Fibroblast of the aortic adventitia (primary cell): ENCODE data around the gene SPINK9. TPM values are rescaled to one million over a fixed set of nuclear protein-coding genes. Genes with fewer than 3 reads are reported as not detected.

Experiments
- DNase-seq: peaks from one replicate; pipeline ENCODE4 v3.0.0-alpha.2; 2010; ENCODE audit warnings: low read depth
- H3K4me3 ChIP-seq: 2 replicates; pipeline ENCODE4 v1.5.1; 2011; ENCODE audit warnings: low read depth, mild to moderate bottlenecking, control low read depth, low read length, moderate library complexity
- total RNA-seq: library from RNA; depleted of rRNA; stranded (reverse); fragments of >200 nt; gene quantifications from 2 replicates; pipeline ENCODE4 v1.2.3, GENCODE V29; 2012; ENCODE audit warnings: low replicate concordance
- TF ChIP-seq, protein P1 (sequence below): IDR thresholded peaks from 2 replicates; pipeline ENCODE4 v1.5.1; 2011; ENCODE audit warnings: mild to moderate bottlenecking, low read length, control low read depth, inconsistent platforms; ENCODE audit not compliant: insufficient read depth

SPINK9 gene
- total RNA-seq, 1 donor: not detected

DNA sequence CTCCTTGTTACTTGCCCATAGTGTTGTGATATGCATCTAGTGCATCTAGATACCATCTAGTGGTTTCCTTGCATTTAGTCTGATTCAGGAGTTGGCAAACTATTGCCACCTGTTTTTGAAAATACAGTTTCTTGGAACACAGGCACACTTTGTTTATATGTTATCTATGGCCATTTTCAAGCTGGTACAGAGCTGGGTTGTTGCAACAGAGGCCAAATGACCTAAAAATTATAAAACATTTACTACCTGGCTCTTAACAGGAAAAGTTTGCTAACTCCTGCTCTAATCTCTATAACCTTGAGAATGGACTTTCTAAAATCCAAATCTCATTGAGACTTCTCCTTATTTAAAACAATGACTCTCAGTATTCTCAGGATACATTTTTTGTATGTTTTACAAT, 29.0 kb downstream of the SPINK9 start:
- H3K4me3 ChIP-seq: no peak overlapping the region
- no peak for DNase-seq
- TF ChIP-seq, protein P1, sequence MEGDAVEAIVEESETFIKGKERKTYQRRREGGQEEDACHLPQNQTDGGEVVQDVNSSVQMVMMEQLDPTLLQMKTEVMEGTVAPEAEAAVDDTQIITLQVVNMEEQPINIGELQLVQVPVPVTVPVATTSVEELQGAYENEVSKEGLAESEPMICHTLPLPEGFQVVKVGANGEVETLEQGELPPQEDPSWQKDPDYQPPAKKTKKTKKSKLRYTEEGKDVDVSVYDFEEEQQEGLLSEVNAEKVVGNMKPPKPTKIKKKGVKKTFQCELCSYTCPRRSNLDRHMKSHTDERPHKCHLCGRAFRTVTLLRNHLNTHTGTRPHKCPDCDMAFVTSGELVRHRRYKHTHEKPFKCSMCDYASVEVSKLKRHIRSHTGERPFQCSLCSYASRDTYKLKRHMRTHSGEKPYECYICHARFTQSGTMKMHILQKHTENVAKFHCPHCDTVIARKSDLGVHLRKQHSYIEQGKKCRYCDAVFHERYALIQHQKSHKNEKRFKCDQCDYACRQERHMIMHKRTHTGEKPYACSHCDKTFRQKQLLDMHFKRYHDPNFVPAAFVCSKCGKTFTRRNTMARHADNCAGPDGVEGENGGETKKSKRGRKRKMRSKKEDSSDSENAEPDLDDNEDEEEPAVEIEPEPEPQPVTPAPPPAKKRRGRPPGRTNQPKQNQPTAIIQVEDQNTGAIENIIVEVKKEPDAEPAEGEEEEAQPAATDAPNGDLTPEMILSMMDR: no peak

DNA sequence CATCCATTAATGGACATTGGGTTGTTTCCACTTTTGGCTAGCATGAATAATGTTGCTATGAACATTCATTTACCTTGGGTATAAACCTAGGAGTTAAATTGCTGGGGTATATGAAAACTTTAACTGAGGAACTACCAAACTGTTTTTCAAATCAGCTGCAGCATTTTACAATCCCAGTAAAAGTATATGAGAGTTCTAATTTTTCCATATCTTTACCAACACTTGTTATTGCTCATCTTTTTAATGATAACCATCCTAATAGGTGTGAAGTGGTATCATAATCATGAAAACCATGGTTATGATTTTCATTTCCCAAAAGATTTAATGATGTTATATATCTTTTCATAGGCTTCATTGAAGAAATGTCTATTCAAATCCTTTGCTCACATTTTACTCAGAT, 32.9 kb downstream of the SPINK9 start:
- H3K4me3 ChIP-seq: no peak overlapping the region
- DNase-seq: no peak
- TF ChIP-seq, protein P1: no peak

DNA sequence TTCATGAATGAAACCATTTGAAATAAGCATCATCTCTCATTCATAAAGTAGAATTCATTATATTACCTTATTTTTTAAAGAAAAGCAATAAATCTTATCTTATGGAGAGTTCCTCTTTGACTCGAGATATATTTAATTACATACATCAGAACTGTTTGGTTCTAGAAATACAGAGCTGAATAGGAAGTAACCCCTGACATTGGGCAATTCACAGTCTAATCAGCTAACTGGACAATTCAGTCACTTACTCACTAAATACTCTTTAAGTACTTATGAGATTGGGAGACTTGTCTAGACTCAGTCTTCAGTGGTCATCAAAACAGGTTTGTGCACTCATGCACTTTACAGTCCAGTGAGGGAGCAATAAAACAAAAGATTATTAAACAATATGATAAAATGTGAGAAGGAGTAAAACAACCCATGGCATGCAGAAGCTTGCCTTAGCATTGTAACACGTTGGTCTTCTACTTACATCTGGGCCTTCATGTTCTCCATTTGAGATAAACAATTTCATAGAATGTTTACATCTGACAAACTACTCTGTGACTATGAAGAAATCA, 36.9 kb downstream of the SPINK9 start:
- DNase-seq: no peak
- no peak overlapping the region for H3K4me3 ChIP-seq
- TF ChIP-seq, protein P1: no peak

DNA sequence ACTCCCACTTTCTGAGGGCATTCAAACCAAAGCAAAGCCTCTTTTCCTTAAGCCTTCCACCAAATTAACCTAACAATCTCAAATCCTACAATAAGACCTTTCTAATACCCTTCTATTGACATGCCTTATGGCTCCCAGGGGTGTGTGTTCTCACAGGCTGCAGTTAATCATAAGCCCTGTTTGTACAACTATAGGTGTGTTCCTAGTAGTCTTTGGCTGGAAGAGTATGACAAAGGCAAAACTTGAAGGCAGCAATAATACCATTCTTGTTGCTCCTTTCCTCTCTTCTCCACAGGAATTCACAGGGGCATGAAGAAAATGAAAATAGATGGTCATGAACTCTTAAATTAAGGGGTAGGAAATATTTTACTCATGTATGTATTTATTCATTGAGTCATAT, 37.5 kb downstream of the SPINK9 start:
- no peak for DNase-seq
- TF ChIP-seq, protein P1: no peak
- no peak overlapping the region for H3K4me3 ChIP-seq

DNA sequence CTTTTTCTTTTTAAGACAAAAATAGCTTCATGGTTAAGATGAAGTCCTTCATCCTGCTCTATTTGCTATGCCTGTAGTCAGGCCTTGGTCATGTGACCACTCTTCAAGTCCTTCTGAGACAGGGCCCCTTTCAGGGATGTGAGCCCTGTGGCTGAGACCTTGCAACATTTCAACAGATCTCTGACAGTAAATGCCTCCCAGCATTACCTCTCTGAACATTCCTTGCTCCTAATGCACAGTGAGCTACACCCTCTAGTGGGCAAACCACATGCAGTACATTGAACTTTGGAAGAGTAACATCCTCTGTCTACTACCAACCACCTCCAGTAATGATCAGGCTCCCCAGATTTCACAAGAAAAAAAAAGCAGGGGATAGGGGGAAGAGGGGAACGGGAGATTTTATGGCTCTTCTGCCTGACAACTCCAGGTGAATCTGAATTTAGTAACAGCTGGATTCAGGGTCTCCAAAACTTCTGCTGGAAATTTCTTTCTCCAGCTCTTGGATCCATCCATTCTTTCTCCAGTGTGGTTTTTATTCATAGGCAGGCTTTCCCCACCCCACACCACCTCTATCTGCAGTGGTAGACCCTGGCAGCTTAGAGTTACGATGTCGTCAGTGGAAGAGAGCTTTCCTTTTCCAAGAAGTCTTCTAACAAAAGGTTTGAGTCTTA, 39.5 kb downstream of the SPINK9 start:
- TF ChIP-seq, protein P1: peak; percentile 84
- H3K4me3 ChIP-seq: no peak overlapping the region
- peak; percentile 69 for DNase-seq

DNA sequence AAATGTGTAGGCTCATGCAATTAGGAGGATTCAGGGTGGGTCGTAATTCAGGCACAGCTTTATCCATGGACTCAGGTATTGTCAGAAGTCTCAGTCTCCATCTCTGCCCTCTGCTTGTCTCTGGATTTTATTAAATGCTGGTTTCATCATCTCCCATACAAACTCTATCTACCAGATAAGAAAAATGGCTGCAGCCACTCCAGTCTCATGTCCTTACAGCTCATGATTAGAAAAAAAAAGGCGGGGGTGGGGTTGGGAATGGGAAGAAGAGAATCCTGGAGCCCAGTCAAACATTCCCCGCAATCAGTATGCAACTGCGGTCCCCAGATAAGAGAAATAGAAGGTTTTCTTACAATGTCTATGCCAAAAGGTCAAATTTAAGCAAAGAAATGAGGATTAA, 40.8 kb downstream of the SPINK9 start:
- H3K4me3 ChIP-seq: no peak overlapping the region
- peak; percentile 44 for DNase-seq
- TF ChIP-seq, protein P1: no peak
